AG04450 (cell line): ENCODE data around the gene SUN5. TPM values are rescaled to one million over a fixed set of nuclear protein-coding genes. Genes with fewer than 3 reads are reported as not detected.

ENCODE experiments used
- CTCF ChIA-PET: fragments of 300-600, 350-600 bp; formaldehyde crosslinking; extraction: SDS; loops from one replicate; lab custom pipeline; 2022; ENCODE audit warnings: antibody characterized with exemption, inconsistent platforms; lab: Charles Lee
- POLR2A ChIA-PET: fragments of 350-600 bp; formaldehyde crosslinking; extraction: SDS; loops from one replicate; lab custom pipeline; 2021; ENCODE audit warnings: antibody characterized with exemption, inconsistent platforms; lab: Yijun Ruan, JAX
- DNase-seq: peaks from one replicate; pipeline ENCODE4 v3.0.0-alpha.2; 2011; ENCODE audit warnings: low read depth, low spot score
- H3K27ac ChIP-seq: one replicate; pipeline ENCODE4 v1.5.1; 2012; ENCODE audit warnings: low read depth, low read length, control low read depth
- H3K27me3 ChIP-seq: one replicate; pipeline ENCODE4 v1.6.0; 2012; ENCODE audit warnings: low read length; ENCODE audit not compliant: control insufficient read depth, insufficient read depth
- H3K4me3 ChIP-seq: 2 replicates; pipeline ENCODE4 v1.5.1; 2011; ENCODE audit warnings: mild to moderate bottlenecking, low read depth, low read length, control low read depth
- H3K9me3 ChIP-seq: 2 replicates; pipeline ENCODE4 v1.5.1; 2012; ENCODE audit warnings: low read length; ENCODE audit not compliant: control insufficient read depth, insufficient read depth
- CTCF ChIP-seq: IDR thresholded peaks from 2 replicates; pipeline ENCODE4 v1.5.1; 2011; ENCODE audit warnings: low read depth, low read length, control low read depth, inconsistent platforms
- polyA plus RNA-seq: library from polyadenylated mRNA; depleted of rRNA; stranded (reverse); fragments of >200 nt; gene quantifications from 2 replicates; pipeline ENCODE4 v1.2.3, GENCODE V29; 2011

SUN5 gene
- polyA plus RNA-seq, 1 experiment = not detected

GRCh38 chr20:33026779-33027759 lies 22.8 kb upstream of the SUN5 start:
- peaks cover 3% of the 10 kb centered on the region for H3K27me3 ChIP-seq
- H3K27ac ChIP-seq = no peak overlapping the region
- ChIA-PET POLR2A (no interaction called here), CTCF (no interaction called here)
- TF ChIP-seq CTCF = no peak
- H3K4me3 ChIP-seq = no peak overlapping the region
- no peaks in the 10 kb centered on the region; the same call in 1 of the 2 replicates for H3K9me3 ChIP-seq
- no peak for DNase-seq

- no peak for DNase-seq
- Histone ChIP-seq H3K9me3 (no peaks in the 10 kb centered on the region; the same call in 1 of the 2 replicates), H3K27ac (no peak overlapping the region), H3K27me3 (peaks cover 3% of the 10 kb centered on the region), H3K4me3 (no peak overlapping the region)
- ChIA-PET POLR2A (no interaction called here), CTCF (no interaction called here)
- no peak for TF ChIP-seq CTCF
These were observed 22.0 kb upstream of the SUN5 start for GRCh38 chr20:33026072-33026778.

- TF ChIP-seq CTCF = no peak
- CTCF ChIA-PET = no interaction called here
These were observed 21.2 kb upstream of the SUN5 start for GRCh38 chr20:33025318-33025876.

GRCh38 chr20:33024609-33025317 lies 20.5 kb upstream of the SUN5 start:
- H3K9me3 ChIP-seq = no peaks in the 10 kb centered on the region; the same call in 1 of the 2 replicates
- H3K27ac ChIP-seq = no peak overlapping the region
- no peak for DNase-seq
- ChIA-PET POLR2A (no interaction called here), CTCF (no interaction called here)
- H3K4me3 ChIP-seq = no peak overlapping the region
- TF ChIP-seq CTCF = no peak
- H3K27me3 ChIP-seq = peaks cover 3% of the 10 kb centered on the region

More at GRCh38 chr20:33025318-33025876, 21.2 kb upstream of the SUN5 start:
- no peak overlapping the region for H3K4me3 ChIP-seq
- no peak for DNase-seq
- POLR2A ChIA-PET = no interaction called here
- peaks cover 3% of the 10 kb centered on the region for H3K27me3 ChIP-seq
- H3K27ac ChIP-seq = no peak overlapping the region
- no peaks in the 10 kb centered on the region; the same call in 1 of the 2 replicates for H3K9me3 ChIP-seq
